Coronary artery (tissue), 2 donors: ENCODE data around the gene ZNF550.

Source experiments
- DNase-seq: peaks from one replicate; pipeline ENCODE4 v3.0.0-alpha.2; 2017; ENCODE audit warnings: low spot score
- H3K27ac ChIP-seq, 2 donors: fragments of 200-600 bp; sonication (generic); one replicate each; pipeline ENCODE4 v1.5.1; 2016 to 2019
- H3K4me3 ChIP-seq: fragments of 200-600 bp; sonication (generic); 2 replicates; pipeline ENCODE4 v1.5.1; 2016; ENCODE audit warnings: mild to moderate bottlenecking, moderate library complexity
- CTCF ChIP-seq: fragments of 200-600 bp; sonication (generic); IDR thresholded peaks from one replicate; pipeline ENCODE4 v1.5.1; 2019; ENCODE audit warnings: antibody characterized with exemption

The ZNF550 gene

GRCh38 chr19:57583104-57583520, 23.4 kb upstream of the ZNF550 start:
- Histone ChIP-seq H3K4me3 (peak overlapping the region; percentile 89), H3K27ac (no peak overlapping the region)
- no peak for DNase-seq
- no peak for TF ChIP-seq CTCF

GRCh38 chr19:57578487-57579205, 19.0 kb upstream of the ZNF550 start, which contains the start of gene ZNF416:
Gene ZNF416, minus strand, starts transcription at chr19:57578911. Its CDS starts 207 bp downstream, at chr19:57578704.
- DNase-seq = peak; percentile 97
- H3K4me3 ChIP-seq = peak within 1 kb of the TSS; percentile 98
- no peak for TF ChIP-seq CTCF
- H3K27ac ChIP-seq = peak within 1 kb of the TSS; percentile 43 to 82

GRCh38 chr19:57576661-57577060, 17.0 kb upstream of the ZNF550 start:
- DNase-seq = no peak
- TF ChIP-seq CTCF = no peak
- Histone ChIP-seq H3K27ac (no peak overlapping the region), H3K4me3 (peak overlapping the region; percentile 25)

- Histone ChIP-seq H3K27ac (no peak overlapping the region), H3K4me3 (peak overlapping the region; percentile 18)
- DNase-seq = no peak
- no peak for TF ChIP-seq CTCF
Observed at GRCh38 chr19:57572415-57572947, 12.8 kb upstream of the ZNF550 start.

- no peak for TF ChIP-seq CTCF
- Histone ChIP-seq H3K4me3 (no peak overlapping the region), H3K27ac (no peak overlapping the region)
- no peak for DNase-seq
Observed at GRCh38 chr19:57570707-57571106, 11.0 kb upstream of the ZNF550 start.

- no peak overlapping the region for H3K27ac ChIP-seq
- no peak overlapping the region for H3K4me3 ChIP-seq
- DNase-seq = no peak
- no peak for TF ChIP-seq CTCF
Observed at GRCh38 chr19:57566396-57567265, 7.0 kb upstream of the ZNF550 start.
